Measurements from ENCODE around the gene HDAC4. TPM values are rescaled to one million over a fixed set of nuclear protein-coding genes. Genes with fewer than 3 reads are reported as not detected.
A peak's percentile ranks its signal among the peaks of the same experiment; 100 is the strongest.

Gene HDAC4
- total RNA-seq, 1 donor from 2014 or later = 44.7 TPM

GRCh38 chr2:239378918-239379640, 21.7 kb downstream of the HDAC4 start:
- Mint-ChIP-seq H3K27me3 (no peaks in the 10 kb centered on the region), H3K27ac (peak overlapping the region; percentile 48), H3K36me3 (ENCODE audit: low read depth) (peaks cover 15% of the 10 kb centered on the region), H3K4me1 (peaks cover 37% of the 10 kb centered on the region), H3K4me3 (no peak overlapping the region), H3K9me3 (no peaks in the 10 kb centered on the region)
- DNase-seq = no peak
- intact Hi-C loops (cut with micrococcal nuclease) = no loop called here

- DNase-seq = no peak
- Mint-ChIP-seq H3K27ac (no peak overlapping the region), H3K27me3 (no peaks in the 10 kb centered on the region), H3K4me3 (no peak overlapping the region), H3K4me1 (peaks cover 32% of the 10 kb centered on the region), H3K36me3 (ENCODE audit: low read depth) (peaks cover 11% of the 10 kb centered on the region), H3K9me3 (no peaks in the 10 kb centered on the region)
- intact Hi-C loops (cut with micrococcal nuclease) = no loop called here
Observed at GRCh38 chr2:239378021-239378917, 22.6 kb downstream of the HDAC4 start.

DNA sequence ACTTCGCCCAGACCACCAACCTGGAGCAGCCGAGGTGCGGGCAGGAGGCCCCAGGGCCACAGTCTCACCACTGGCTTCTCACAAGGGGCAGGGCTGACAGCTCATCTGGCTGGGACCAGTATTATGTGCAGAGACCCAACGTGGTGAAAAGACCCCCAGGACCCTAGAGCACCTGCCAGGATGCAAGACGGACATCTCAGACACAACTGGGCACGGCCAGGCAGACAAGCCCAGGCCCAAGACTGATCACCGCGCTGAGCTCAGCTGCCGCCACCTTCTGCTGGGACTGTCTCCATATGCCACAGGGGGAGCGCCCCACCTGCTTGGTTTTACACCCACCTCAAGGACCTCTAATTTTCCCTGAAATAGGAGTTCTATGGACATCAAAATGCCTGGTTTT, 23.2 kb downstream of the HDAC4 start:
- intact Hi-C loops (cut with micrococcal nuclease) = no loop called here
- no peaks in the 10 kb centered on the region for H3K27me3 Mint-ChIP-seq
- H3K4me3 Mint-ChIP-seq = no peak overlapping the region
- peaks cover 11% of the 10 kb centered on the region for H3K36me3 Mint-ChIP-seq (ENCODE audit: low read depth)
- no peak overlapping the region for H3K27ac Mint-ChIP-seq
- DNase-seq = no peak
- H3K4me1 Mint-ChIP-seq = peaks cover 27% of the 10 kb centered on the region
- H3K9me3 Mint-ChIP-seq = no peaks in the 10 kb centered on the region

DNA sequence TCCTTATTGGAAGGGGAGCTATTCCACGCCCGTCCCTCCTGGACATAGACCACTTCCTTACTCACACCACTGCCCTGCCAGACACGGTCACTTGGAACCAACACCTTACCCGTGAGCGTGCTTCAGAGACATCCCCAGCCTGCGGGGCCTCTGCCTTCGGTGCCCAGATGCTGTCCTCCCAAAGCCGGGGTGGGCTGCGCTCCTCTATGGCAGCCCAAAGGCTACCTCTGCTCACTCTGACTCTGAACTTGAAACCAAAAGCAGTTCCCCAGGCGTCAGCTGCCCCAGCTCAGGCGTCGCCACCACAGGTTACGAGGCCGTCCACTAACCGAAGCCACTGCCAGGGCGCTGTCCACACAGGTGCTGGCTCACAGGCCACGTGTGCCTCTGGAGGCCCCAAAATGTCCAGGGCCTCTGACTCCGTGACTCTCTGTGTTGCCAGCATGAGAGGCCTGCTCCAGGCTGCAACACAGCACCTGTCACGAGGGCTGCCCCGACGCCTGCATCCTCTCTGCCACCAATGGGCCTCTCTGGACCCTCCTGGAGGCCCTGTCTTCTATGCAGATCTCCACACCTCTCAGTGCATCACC, 23.8 kb downstream of the HDAC4 start:
- H3K4me1 Mint-ChIP-seq = peaks cover 23% of the 10 kb centered on the region
- no peak overlapping the region for H3K4me3 Mint-ChIP-seq
- no peaks in the 10 kb centered on the region for H3K27me3 Mint-ChIP-seq
- H3K9me3 Mint-ChIP-seq = no peaks in the 10 kb centered on the region
- peaks cover 11% of the 10 kb centered on the region for H3K36me3 Mint-ChIP-seq (ENCODE audit: low read depth)
- no peak for DNase-seq
- intact Hi-C loops (cut with micrococcal nuclease) = no loop called here
- H3K27ac Mint-ChIP-seq = no peak overlapping the region

GRCh38 chr2:239376351-239376750, 24.5 kb downstream of the HDAC4 start:
- H3K9me3 Mint-ChIP-seq = no peaks in the 10 kb centered on the region
- no peak for DNase-seq
- H3K27me3 Mint-ChIP-seq = no peaks in the 10 kb centered on the region
- intact Hi-C loops (cut with micrococcal nuclease) = no loop called here
- no peak overlapping the region for H3K27ac Mint-ChIP-seq
- peaks cover 11% of the 10 kb centered on the region for H3K36me3 Mint-ChIP-seq (ENCODE audit: low read depth)
- H3K4me1 Mint-ChIP-seq = peaks cover 17% of the 10 kb centered on the region
- no peak overlapping the region for H3K4me3 Mint-ChIP-seq

DNA sequence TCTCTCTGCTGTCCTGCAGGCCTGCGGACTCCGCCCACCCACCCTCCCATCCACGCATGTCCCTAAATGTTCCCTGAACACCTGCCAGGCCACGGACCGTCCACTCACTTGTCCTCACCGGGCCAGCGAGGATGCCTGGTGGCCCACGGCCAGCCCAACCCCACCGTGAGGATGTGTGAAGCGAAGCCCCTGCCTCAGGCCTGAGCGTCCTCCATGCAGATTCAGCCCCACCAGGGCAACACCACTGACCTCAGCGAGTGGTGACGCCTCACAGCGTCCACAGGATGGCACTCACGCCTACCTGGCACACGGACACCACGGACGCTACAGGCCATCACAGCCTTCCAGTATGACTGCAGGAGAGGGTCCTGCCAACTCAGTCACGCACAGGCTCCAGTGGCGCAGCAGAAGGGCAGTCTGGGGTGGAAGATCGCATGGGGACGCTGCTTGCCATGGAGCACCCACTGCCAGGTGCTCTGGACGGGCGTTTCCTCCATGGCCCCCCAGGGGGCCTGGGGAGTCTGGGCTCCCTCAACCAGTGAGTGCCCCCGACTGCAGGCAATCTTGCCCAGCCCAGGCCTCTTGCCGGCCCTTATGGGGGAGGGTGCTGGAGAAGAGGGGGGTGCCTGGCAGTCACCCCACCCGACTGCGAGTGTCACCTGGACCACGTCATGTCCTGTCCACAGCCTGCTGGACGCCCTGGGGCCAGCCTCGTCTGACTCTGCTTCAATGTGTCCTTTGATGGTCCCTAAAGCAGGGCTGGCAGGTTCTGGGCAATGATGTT, 25.4 kb downstream of the HDAC4 start:
- Mint-ChIP-seq H3K27me3 (no peaks in the 10 kb centered on the region), H3K4me1 (peaks cover 9% of the 10 kb centered on the region), H3K9me3 (no peaks in the 10 kb centered on the region), H3K36me3 (ENCODE audit: low read depth) (peaks cover 9% of the 10 kb centered on the region), H3K27ac (no peak overlapping the region), H3K4me3 (no peak overlapping the region)
- DNase-seq = no peak
- intact Hi-C loops (cut with micrococcal nuclease) = no loop called here

GRCh38 chr2:239374896-239375277, 25.9 kb downstream of the HDAC4 start:
- intact Hi-C loops (cut with micrococcal nuclease) = no loop called here
- no peak overlapping the region for H3K27ac Mint-ChIP-seq
- no peak for DNase-seq
- no peaks in the 10 kb centered on the region for H3K27me3 Mint-ChIP-seq
- peaks cover 12% of the 10 kb centered on the region for H3K4me1 Mint-ChIP-seq
- no peak overlapping the region for H3K4me3 Mint-ChIP-seq
- H3K9me3 Mint-ChIP-seq = no peaks in the 10 kb centered on the region
- H3K36me3 Mint-ChIP-seq (ENCODE audit: low read depth) = peaks cover 10% of the 10 kb centered on the region

- Mint-ChIP-seq H3K27ac (no peak overlapping the region), H3K4me1 (peaks cover 13% of the 10 kb centered on the region)
Observed at GRCh38 chr2:239372835-239373234, 28.0 kb downstream of the HDAC4 start.

DNA sequence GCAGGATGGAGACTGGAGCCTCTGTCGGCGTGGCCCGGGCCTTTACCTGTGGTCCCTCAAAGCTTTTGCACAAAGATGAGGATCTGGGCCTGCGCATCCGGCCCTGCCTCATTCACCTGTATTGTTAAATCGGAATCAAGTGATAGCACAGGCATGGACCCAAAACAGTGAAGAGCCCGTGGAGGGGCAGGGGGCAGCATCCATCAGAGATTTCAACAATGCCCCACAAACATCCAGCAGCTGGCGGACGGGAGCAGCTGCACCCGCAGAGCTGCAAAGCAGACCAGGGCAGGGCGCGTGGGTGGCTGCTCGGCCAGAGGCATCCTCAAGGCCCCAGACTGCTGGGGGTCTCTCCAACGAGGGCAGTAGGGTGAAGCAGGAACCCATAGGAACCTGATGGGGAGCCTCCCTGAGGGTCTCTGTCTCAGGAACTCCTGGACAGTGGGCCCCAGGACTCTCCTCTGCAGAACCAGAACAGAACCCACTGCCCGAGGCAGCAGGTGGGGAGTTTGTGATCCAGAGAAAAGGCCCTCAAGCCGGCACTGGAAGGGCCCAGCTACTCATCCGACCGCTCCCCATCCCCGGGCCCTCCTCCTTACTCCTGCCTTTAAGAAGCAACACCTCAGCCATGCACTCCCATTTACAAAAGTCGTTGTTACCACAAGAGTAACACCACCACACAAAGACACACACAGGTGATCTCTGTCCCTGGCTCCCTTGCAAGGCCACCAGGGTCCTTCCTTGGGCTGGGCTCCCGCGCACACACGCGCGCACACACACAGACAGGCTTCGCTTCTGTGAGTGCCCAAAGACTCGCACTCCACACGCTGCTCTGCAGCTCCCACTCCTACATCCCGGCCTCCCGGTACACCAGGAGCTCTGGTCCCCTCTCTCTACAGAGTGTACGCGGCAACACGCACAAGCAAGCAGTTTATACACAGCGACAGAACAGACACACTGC, 28.8 kb downstream of the HDAC4 start:
- Mint-ChIP-seq H3K4me3 (no peak overlapping the region), H3K27ac (no peak overlapping the region), H3K9me3 (no peaks in the 10 kb centered on the region), H3K27me3 (no peaks in the 10 kb centered on the region), H3K4me1 (peaks cover 13% of the 10 kb centered on the region), H3K36me3 (ENCODE audit: low read depth) (peaks cover 8% of the 10 kb centered on the region)
- intact Hi-C loops (cut with micrococcal nuclease) = no loop called here
- no peak for DNase-seq

More at GRCh38 chr2:239372835-239373234, 28.0 kb downstream of the HDAC4 start:
- Mint-ChIP-seq H3K4me3 (no peak overlapping the region), H3K27me3 (no peaks in the 10 kb centered on the region), H3K9me3 (no peaks in the 10 kb centered on the region), H3K36me3 (ENCODE audit: low read depth) (peaks cover 10% of the 10 kb centered on the region)
- intact Hi-C loops (cut with micrococcal nuclease) = no loop called here
- no peak for DNase-seq

GRCh38 chr2:239370876-239371725, 29.7 kb downstream of the HDAC4 start:
- H3K27ac Mint-ChIP-seq = no peak overlapping the region
- intact Hi-C loops (cut with micrococcal nuclease) = no loop called here
- no peaks in the 10 kb centered on the region for H3K9me3 Mint-ChIP-seq
- no peaks in the 10 kb centered on the region for H3K27me3 Mint-ChIP-seq
- no peak overlapping the region for H3K4me3 Mint-ChIP-seq
- H3K4me1 Mint-ChIP-seq = peaks cover 10% of the 10 kb centered on the region
- H3K36me3 Mint-ChIP-seq (ENCODE audit: low read depth) = peaks cover 8% of the 10 kb centered on the region
- no peak for DNase-seq

DNA sequence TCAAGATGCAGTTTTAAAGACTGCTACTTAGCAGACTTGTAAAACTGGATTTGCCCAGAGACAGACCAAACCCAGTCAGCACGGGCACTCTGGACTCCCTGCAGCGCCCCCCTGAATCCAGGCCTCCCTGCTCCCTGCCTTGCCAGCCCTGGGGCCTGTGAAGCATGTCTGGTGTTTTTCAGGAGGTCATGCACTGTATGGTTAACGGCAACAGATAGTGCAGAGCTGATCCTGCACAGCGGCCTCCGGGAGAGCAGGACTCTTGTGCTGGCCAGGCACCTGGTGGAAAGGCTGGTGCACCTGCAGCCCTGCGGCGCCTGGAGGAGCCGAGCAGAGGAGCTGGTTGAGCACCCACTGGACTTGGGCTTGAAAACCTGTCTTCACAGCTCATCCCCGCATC, 30.4 kb downstream of the HDAC4 start:
- H3K4me1 Mint-ChIP-seq = peaks cover 10% of the 10 kb centered on the region
- peaks cover 9% of the 10 kb centered on the region for H3K36me3 Mint-ChIP-seq (ENCODE audit: low read depth)
- H3K27ac Mint-ChIP-seq = no peak overlapping the region
- no peak for DNase-seq
- no peaks in the 10 kb centered on the region for H3K9me3 Mint-ChIP-seq
- no peak overlapping the region for H3K4me3 Mint-ChIP-seq
- intact Hi-C loops (cut with micrococcal nuclease) = no loop called here
- H3K27me3 Mint-ChIP-seq = no peaks in the 10 kb centered on the region

DNA sequence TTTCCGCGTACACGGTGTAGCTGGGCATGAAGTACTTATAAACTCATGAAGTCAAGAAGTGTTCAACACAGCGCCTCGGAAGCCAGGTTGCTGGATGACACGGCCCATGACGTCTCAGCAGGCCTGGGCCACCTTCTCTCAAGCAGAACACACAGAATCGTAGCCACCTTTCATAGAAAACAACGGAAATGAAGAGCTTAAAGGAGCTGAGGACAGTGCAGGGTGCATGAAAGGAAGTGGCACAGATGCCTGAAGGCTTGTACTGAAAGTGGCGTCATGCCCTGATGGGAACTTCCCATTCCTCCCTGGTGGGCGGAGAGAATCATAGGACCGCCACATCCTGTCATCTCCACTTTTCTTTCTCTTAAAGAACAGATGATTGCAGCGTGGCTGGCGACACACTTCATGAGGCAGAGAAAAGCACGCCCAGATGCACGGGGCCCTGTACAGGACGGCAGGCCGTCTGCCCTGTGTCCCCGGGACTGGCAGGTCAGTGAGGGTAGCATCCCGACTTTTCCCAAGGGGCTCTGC, 31.1 kb downstream of the HDAC4 start:
- Mint-ChIP-seq H3K27ac (no peak overlapping the region), H3K9me3 (no peaks in the 10 kb centered on the region), H3K4me1 (peaks cover 11% of the 10 kb centered on the region), H3K27me3 (no peaks in the 10 kb centered on the region), H3K36me3 (ENCODE audit: low read depth) (peaks cover 10% of the 10 kb centered on the region), H3K4me3 (no peak overlapping the region)
- intact Hi-C loops (cut with micrococcal nuclease) = loop anchor here (1.0 to 5.0 kb wide), 4 partner anchors 12 to 82 kb away; partner anchors contain the start of gene HDAC4
- DNase-seq = peak; percentile 95
